Gastroesophageal sphincter (tissue), 4 donors: Measurements from ENCODE around the gene LGR4. TPM values are rescaled to one million over a fixed set of nuclear protein-coding genes. Genes with fewer than 3 reads are reported as not detected.

Experiments
- ATAC-seq: fragments of 150-250 bp; one replicate; pipeline ENCODE4 v1.9.1; 2016; ENCODE audit warnings: mild to moderate bottlenecking, moderate library complexity
- H3K27ac ChIP-seq, 4 donors: fragments of 200-600 bp; sonication (generic) in 3 of 4; 1 replicate in 3 of 4; 2 replicates in 1 of 4; pipeline ENCODE4 v1.5.1; 2016 to 2019
- H3K27me3 ChIP-seq: fragments of 200-600 bp; sonication (generic); one replicate; pipeline ENCODE4 v1.5.1; 2019
- H3K36me3 ChIP-seq, 2 donors: fragments of 200-600 bp; sonication (generic); one replicate each; pipeline ENCODE4 v1.5.1; 2019; ENCODE audit warnings: control low read depth in 1 of 2
- H3K4me1 ChIP-seq, 3 donors: fragments of 200-600 bp; sonication (generic); 1 replicate in 2 of 3; 2 replicates in 1 of 3; pipeline ENCODE4 v1.5.1; 2016 to 2019; ENCODE audit warnings: control low read depth in 2 of 3
- H3K4me3 ChIP-seq, 2 donors: fragments of 200-600 bp; sonication (generic); one replicate each; pipeline ENCODE4 v1.5.1; 2019; ENCODE audit warnings: mild to moderate bottlenecking in 1 of 2, moderate library complexity in 1 of 2
- H3K9me3 ChIP-seq, 3 donors: fragments of 200-600 bp; sonication (generic); one replicate each; pipeline ENCODE4 v1.5.1; 2017 to 2019; ENCODE audit warnings: control low read depth in 2 of 3
- EP300 ChIP-seq: sonication (generic); formaldehyde crosslinking; IDR thresholded peaks from one replicate; pipeline ENCODE4 v1.6.1; 2017; ENCODE audit warnings: antibody characterized with exemption, mild to moderate bottlenecking
- POLR2A ChIP-seq, 2 donors: fragments of 450-650 bp; IDR thresholded peaks; one replicate each; pipeline ENCODE4 v1.6.1; 2017; ENCODE audit warnings: antibody characterized with exemption in 2 of 2, mild to moderate bottlenecking in 2 of 2, moderate library complexity in 1 of 2
- POLR2AphosphoS5 ChIP-seq: sonication (generic); formaldehyde crosslinking; IDR thresholded peaks from one replicate; pipeline ENCODE4 v1.6.1; 2017; ENCODE audit warnings: antibody characterized with exemption
- WGBS, 2 donors: methylation state at CpG; one replicate each; pipeline ENCODE4 v1.1.5; 2018; ENCODE audit warnings: low coverage in 1 of 2; 5-methylcytosine and 5-hydroxymethylcytosine counted together
- total RNA-seq, 4 donors: library from RNA; depleted of rRNA; stranded (reverse); fragments of >200 nt; gene quantifications; one replicate each; pipeline ENCODE4 v1.1.0, GENCODE V29; 2016
- TF ChIP-seq, protein P1 (sequence below), 4 experiments: fragments of 200-600 bp in 2 of 4; fragments of 450-650 bp in 2 of 4; sonication (generic) in 1 of 4; IDR thresholded peaks; one replicate each; pipeline ENCODE4 v1.5.1; 2017 to 2019; ENCODE audit warnings: antibody characterized with exemption in 4 of 4, mild to moderate bottlenecking in 2 of 4, moderate library complexity in 2 of 4

The LGR4 gene
- total RNA-seq, 4 donors from 2014 or later = 21.0 to 35.9 (median 31.8) TPM

DNA sequence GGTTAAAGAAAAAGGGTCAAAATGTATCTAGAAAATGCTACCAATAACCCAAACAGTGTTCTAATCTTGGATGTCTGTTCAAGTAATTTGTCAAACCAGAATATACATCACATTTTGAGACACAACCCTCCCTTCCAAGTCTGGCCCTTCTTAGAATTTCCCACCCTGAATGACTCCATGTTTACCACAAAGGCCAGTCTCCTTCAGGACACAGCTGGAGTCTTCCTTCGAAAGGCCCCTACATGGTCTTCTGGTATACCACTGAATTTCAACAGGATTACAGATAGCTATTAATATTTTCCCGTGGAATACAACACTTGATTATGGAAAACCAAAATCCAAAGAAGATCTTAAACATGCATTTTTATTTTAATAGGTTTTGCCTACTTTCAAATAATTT, 119.8 kb downstream of the LGR4 start:
- ATAC-seq = no peak
- no peaks in the 10 kb centered on the region for H3K27me3 ChIP-seq
- 86 to 90% methylated on average over 2 of the region's 2 CpGs for WGBS, 2 donors
- H3K4me1 ChIP-seq = peaks cover 0 to 8% (median 0%) of the 10 kb centered on the region in 3 donors
- no peak overlapping the region for H3K27ac ChIP-seq
- no peaks in the 10 kb centered on the region for H3K36me3 ChIP-seq
- no peaks in the 10 kb centered on the region for H3K9me3 ChIP-seq
- TF ChIP-seq, protein P1, sequence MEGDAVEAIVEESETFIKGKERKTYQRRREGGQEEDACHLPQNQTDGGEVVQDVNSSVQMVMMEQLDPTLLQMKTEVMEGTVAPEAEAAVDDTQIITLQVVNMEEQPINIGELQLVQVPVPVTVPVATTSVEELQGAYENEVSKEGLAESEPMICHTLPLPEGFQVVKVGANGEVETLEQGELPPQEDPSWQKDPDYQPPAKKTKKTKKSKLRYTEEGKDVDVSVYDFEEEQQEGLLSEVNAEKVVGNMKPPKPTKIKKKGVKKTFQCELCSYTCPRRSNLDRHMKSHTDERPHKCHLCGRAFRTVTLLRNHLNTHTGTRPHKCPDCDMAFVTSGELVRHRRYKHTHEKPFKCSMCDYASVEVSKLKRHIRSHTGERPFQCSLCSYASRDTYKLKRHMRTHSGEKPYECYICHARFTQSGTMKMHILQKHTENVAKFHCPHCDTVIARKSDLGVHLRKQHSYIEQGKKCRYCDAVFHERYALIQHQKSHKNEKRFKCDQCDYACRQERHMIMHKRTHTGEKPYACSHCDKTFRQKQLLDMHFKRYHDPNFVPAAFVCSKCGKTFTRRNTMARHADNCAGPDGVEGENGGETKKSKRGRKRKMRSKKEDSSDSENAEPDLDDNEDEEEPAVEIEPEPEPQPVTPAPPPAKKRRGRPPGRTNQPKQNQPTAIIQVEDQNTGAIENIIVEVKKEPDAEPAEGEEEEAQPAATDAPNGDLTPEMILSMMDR (IDR thresholded peaks at IDR 0.05) = no peak
- TF ChIP-seq POLR2AphosphoS5 = no peak
- no peak for TF ChIP-seq EP300
- no peak for TF ChIP-seq POLR2A (IDR thresholded peaks at IDR 0.05)
- no peak overlapping the region for H3K4me3 ChIP-seq

DNA sequence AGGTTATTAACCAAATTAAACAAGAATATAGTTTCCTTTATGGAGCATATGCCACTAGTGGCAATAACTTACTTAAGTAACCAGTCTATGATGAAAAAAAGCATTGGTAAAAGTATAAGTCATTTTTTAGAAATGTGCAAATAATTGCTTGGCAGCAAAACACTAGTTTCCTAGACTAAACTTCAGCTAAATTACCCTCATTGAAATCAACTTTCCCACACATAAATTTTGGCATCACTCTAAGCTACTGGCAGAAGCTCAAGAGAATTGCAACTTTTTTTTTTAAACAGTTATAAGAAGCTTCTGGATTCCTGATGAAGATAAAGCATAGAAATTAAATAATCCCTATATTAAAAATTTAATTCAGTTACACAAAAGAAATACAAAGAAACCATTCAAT, 122.1 kb downstream of the LGR4 start:
- TF ChIP-seq, protein P1 (IDR thresholded peaks at IDR 0.05) = no peak
- TF ChIP-seq EP300 = no peak
- TF ChIP-seq POLR2A (IDR thresholded peaks at IDR 0.05) = no peak
- TF ChIP-seq POLR2AphosphoS5 = no peak
- no peak overlapping the region for H3K4me3 ChIP-seq
- H3K27me3 ChIP-seq = no peaks in the 10 kb centered on the region
- H3K36me3 ChIP-seq = no peaks in the 10 kb centered on the region
- no peaks in the 10 kb centered on the region for H3K9me3 ChIP-seq
- peaks cover 0 to 8% (median 0%) of the 10 kb centered on the region in 3 donors for H3K4me1 ChIP-seq
- ATAC-seq = no peak
- H3K27ac ChIP-seq = no peak overlapping the region

DNA sequence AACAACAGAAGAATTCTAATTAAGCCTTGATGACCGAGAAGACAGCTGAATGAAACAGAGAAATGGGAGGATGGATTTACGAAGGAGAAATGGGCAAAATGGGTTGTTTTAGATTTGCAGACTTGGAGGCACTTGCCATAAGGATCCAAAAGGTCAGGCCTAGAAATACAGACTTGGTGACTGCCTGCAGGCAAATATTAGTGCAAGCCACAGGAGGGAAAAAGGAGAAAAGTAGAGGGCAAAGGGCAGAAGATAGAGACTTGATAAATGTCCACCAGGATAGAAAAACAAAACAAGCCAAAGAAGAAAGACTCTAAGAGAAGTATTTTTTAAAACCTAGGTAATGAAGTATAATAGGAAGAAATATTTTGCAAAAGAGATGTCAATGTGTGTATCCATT, 122.7 kb downstream of the LGR4 start:
- WGBS, 2 donors = 95% methylated on average over 2 of the region's 2 CpGs
- Histone ChIP-seq H3K4me1 (peaks cover 0 to 8% (median 0%) of the 10 kb centered on the region in 3 donors), H3K27me3 (no peaks in the 10 kb centered on the region), H3K9me3 (no peaks in the 10 kb centered on the region), H3K4me3 (no peak overlapping the region), H3K27ac (no peak overlapping the region), H3K36me3 (no peaks in the 10 kb centered on the region)
- no peak for ATAC-seq
- TF ChIP-seq POLR2AphosphoS5 (no peak), EP300 (no peak), POLR2A (IDR thresholded peaks at IDR 0.05) (no peak)
- TF ChIP-seq, protein P1 (IDR thresholded peaks at IDR 0.05) = no peak

DNA sequence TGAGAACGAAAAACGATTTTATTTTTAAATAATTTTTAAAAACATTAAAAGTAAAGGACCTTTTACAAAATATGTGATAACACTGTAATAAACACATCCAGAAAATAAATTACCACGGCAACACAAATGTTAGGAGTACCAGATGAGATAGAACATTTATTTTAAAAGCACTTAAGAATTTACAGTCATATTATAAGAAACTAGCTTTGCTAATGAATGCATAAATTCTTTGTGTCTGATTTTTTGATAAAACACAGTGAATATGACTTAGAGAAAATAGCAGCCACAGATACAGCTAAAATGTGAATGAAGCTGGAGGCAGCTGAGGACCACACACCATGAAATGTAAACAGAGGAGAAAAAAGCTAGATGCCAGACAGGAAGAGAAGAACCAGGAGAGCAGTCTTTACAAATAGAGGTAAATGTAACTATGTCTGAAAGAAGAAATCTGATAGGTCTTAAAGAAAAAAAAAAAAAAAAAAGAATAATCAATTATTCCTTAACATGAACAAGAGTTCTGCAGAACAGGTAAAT, 124.2 kb downstream of the LGR4 start:
- H3K36me3 ChIP-seq = no peaks in the 10 kb centered on the region
- TF ChIP-seq, protein P1 (IDR thresholded peaks at IDR 0.05) = no peak
- TF ChIP-seq EP300 (no peak), POLR2A (IDR thresholded peaks at IDR 0.05) (no peak), POLR2AphosphoS5 (no peak)
- H3K4me3 ChIP-seq = no peak overlapping the region
- 30 to 44% methylated on average over 3 of the region's 3 CpGs for WGBS, 2 donors
- no peak for ATAC-seq
- no peaks in the 10 kb centered on the region for H3K9me3 ChIP-seq
- H3K27me3 ChIP-seq = no peaks in the 10 kb centered on the region
- no peak overlapping the region for H3K27ac ChIP-seq
- H3K4me1 ChIP-seq = peaks cover 0 to 8% (median 0%) of the 10 kb centered on the region in 3 donors
